HCT116 (cell line): ENCODE measurements around the gene TMEM184A. TPM values are rescaled to one million over a fixed set of nuclear protein-coding genes. Genes with fewer than 3 reads are reported as not detected.

Experiments
- ATAC-seq: fragments of 200-7000 bp; cut with Tn5 transposase; 2 replicates; pipeline ENCODE4 v1.9.1; 2020; ENCODE audit warnings: mild to moderate bottlenecking, moderate library complexity
- BruUV-seq: library from RNA; stranded (reverse); fragments of 400-500 nt; replicated peaks from 2 replicates; lab custom pipeline; 2021; lab: Mats Ljungman, UMichigan
- CTCF ChIA-PET: fragments of 300-600 bp; sonication (Branson Sonifier 250); formaldehyde crosslinking; loops from one replicate; lab custom pipeline; 2021; ENCODE audit warnings: antibody characterized with exemption; lab: Charles Lee
- POLR2A ChIA-PET: fragments of 300-600, 350-600 bp; sonication (Branson Sonifier 250); formaldehyde crosslinking; loops from one replicate; lab custom pipeline; 2021; ENCODE audit warnings: antibody characterized with exemption; lab: Charles Lee
- RAD21 ChIA-PET, 2 experiments: fragments of 300-600 bp; sonication (Branson Sonifier 250); formaldehyde crosslinking; loops; one replicate each; lab custom pipeline; 2023; ENCODE audit warnings: low total read pairs in 2 of 2; ENCODE audit not compliant: uncharacterized antibody in 2 of 2, unreplicated experiment in 2 of 2, low non-redundant PET in 1 of 2; lab: Charles Lee
- DNase-seq: peaks from one replicate; pipeline ENCODE4 v3.0.0-alpha.2; 2010; ENCODE audit warnings: low read depth, low spot score
- H2AFZ ChIP-seq: fragments of 200-600 bp; shearing (Covaris generic), sonication (generic); 2 replicates; pipeline ENCODE4 v1.6.1; 2017; ENCODE audit warnings: low read depth, mixed run types, mixed read lengths, antibody characterized with exemption, low read length; ENCODE audit not compliant: poor library complexity, severe bottlenecking
- H3K27ac ChIP-seq: 2 replicates; pipeline ENCODE4 v1.5.1; 2012; ENCODE audit warnings: low read depth, low read length
- H3K27me3 ChIP-seq: fragments of 200-600 bp; sonication (generic); 2 replicates; pipeline ENCODE4 v1.6.1; 2016; ENCODE audit warnings: mixed run types, low read length, mixed read lengths; ENCODE audit not compliant: insufficient read depth
- H3K36me3 ChIP-seq, 2 experiments: fragments of 200-500 bp in 1 of 2; fragments of 200-600 bp in 1 of 2; sonication (Bioruptor generic) in 1 of 2; sonication (generic) in 1 of 2; 2 replicates each; pipeline versions ENCODE4 v1.5.1 to v1.6.1; 2014 to 2016; ENCODE audit warnings: low read length in 2 of 2, inconsistent platforms in 1 of 2, mixed read lengths in 1 of 2, mixed run types in 1 of 2; ENCODE audit not compliant: insufficient read depth in 2 of 2, control insufficient read depth in 1 of 2
- H3K4me1 ChIP-seq, 2 experiments: fragments of 200-600 bp in 1 of 2; sonication (generic) in 1 of 2; 2 replicates each; pipeline versions ENCODE4 v1.5.1 to v1.6.1; 2012 to 2017; ENCODE audit warnings: low read length in 2 of 2, inconsistent platforms in 1 of 2, mild to moderate bottlenecking in 1 of 2, mixed read lengths in 1 of 2, mixed run types in 1 of 2, moderate library complexity in 1 of 2; ENCODE audit not compliant: insufficient read depth in 2 of 2, control insufficient read depth in 1 of 2
- H3K4me2 ChIP-seq: fragments of 200-600 bp; sonication (generic); 2 replicates; pipeline ENCODE4 v1.6.1; 2017; ENCODE audit warnings: mixed run types, low read length, mixed read lengths
- H3K4me3 ChIP-seq, 2 experiments: fragments of 200-600 bp in 1 of 2; sonication (generic) in 1 of 2; replicated peaks in 1 of 2; 2 replicates each; pipeline ENCODE4 v1.5.1; 2011 to 2016; ENCODE audit warnings: low read length in 2 of 2, control low read depth in 1 of 2, low read depth in 1 of 2, mild to moderate bottlenecking in 1 of 2, mixed read lengths in 1 of 2, mixed run types in 1 of 2
- H3K79me2 ChIP-seq: fragments of 200-600 bp; sonication (generic); 2 replicates; pipeline ENCODE4 v1.6.1; 2017; ENCODE audit warnings: mild to moderate bottlenecking, mixed run types, low read length, moderate library complexity, mixed read lengths; ENCODE audit not compliant: insufficient read depth
- H3K9ac ChIP-seq: fragments of 200-600 bp; sonication (generic); 2 replicates; pipeline ENCODE4 v1.6.1; 2016; ENCODE audit warnings: low read length, mixed read lengths
- H3K9me2 ChIP-seq: fragments of 200-600 bp; sonication (generic), shearing (Covaris generic); 2 replicates; pipeline ENCODE4 v1.6.1; 2017; ENCODE audit warnings: mixed run types, mild to moderate bottlenecking, moderate library complexity; ENCODE audit not compliant: insufficient read depth
- H3K9me3 ChIP-seq, 2 experiments: fragments of 200-500 bp in 1 of 2; fragments of 200-600 bp in 1 of 2; sonication (Bioruptor generic) in 1 of 2; sonication (generic) in 1 of 2; 2 replicates each; pipeline ENCODE4 v1.6.1; 2014 to 2017; ENCODE audit warnings: low read length in 2 of 2, mixed read lengths in 2 of 2, inconsistent platforms in 1 of 2, low read depth in 1 of 2, mild to moderate bottlenecking in 1 of 2, mixed run types in 1 of 2, moderate library complexity in 1 of 2; ENCODE audit not compliant: control insufficient read depth in 1 of 2, insufficient read depth in 1 of 2
- H4K20me1 ChIP-seq: fragments of 200-600 bp; sonication (generic), shearing (Covaris generic); 2 replicates; pipeline ENCODE4 v1.6.1; 2017; ENCODE audit warnings: mixed run types, mild to moderate bottlenecking, moderate library complexity; ENCODE audit not compliant: insufficient read depth
- ATF3 ChIP-seq: IDR thresholded peaks from 2 replicates; pipeline ENCODE4 v1.6.1; 2012
- CEBPB ChIP-seq: IDR thresholded peaks from 2 replicates; pipeline ENCODE4 v1.6.1; 2012; ENCODE audit warnings: low read depth
- CTCF ChIP-seq, 3 experiments: fragments of 200-600 bp in 1 of 3; sonication (generic) in 1 of 3; IDR thresholded peaks in 2 of 3; conservative IDR thresholded peaks in 1 of 3; 2 replicates each; pipeline ENCODE4 v1.5.1; 2012 to 2017; ENCODE audit warnings: low read depth in 2 of 3, low read length in 2 of 3, antibody characterized with exemption in 1 of 3, borderline replicate concordance in 1 of 3, control low read depth in 1 of 3, mild to moderate bottlenecking in 1 of 3, mixed read lengths in 1 of 3, mixed run types in 1 of 3, moderate library complexity in 1 of 3; ENCODE audit not compliant: insufficient read depth in 1 of 3
- EGR1 ChIP-seq: IDR thresholded peaks from 2 replicates; pipeline ENCODE4 v1.6.1; 2012; ENCODE audit warnings: low read depth
- EZH2 ChIP-seq: fragments of 200-600 bp; sonication (generic); IDR thresholded peaks from 2 replicates; pipeline ENCODE4 v1.6.1; 2017; ENCODE audit warnings: antibody characterized with exemption, mixed run types
- FOSL1 ChIP-seq: IDR thresholded peaks from 2 replicates; pipeline ENCODE4 v1.6.1; 2012; ENCODE audit warnings: low read depth
- JUND ChIP-seq: IDR thresholded peaks from 2 replicates; pipeline ENCODE4 v1.6.1; 2012
- POLR2AphosphoS5 ChIP-seq: IDR thresholded peaks from 2 replicates; pipeline ENCODE4 v1.6.1; 2011; ENCODE audit warnings: mild to moderate bottlenecking, low read depth, low read length, moderate library complexity
- SIN3A ChIP-seq: IDR thresholded peaks from 2 replicates; pipeline ENCODE4 v1.6.1; 2012; ENCODE audit warnings: low read depth
- ZNF274 ChIP-seq: fragments of 200-500 bp; sonication (Bioruptor generic); IDR thresholded peaks from 2 replicates; pipeline ENCODE4 v1.6.1; 2014; ENCODE audit warnings: mild to moderate bottlenecking, low read depth, low read length, inconsistent platforms
- intact Hi-C: fragments of 100-400 bp; cut with micrococcal nuclease; formaldehyde crosslinking; loops from 2 replicates; pipeline ENCODE4 v1.10.0; 2022
- total RNA-seq: library from RNA; stranded (reverse); gene quantifications from one replicate; pipeline ENCODE4 v1.2.1, GENCODE V29; 2021; ENCODE audit not compliant: unreplicated experiment

Gene TMEM184A
- total RNA-seq, 1 experiment from 2014 or later = 34.8 TPM

- ChIA-PET POLR2A (no interaction called here), CTCF (no interaction called here)
- no TSS peak for BruUV-seq
- TF ChIP-seq CTCF (IDR thresholded peaks at IDR 0.05 in 2 of 3, conservative IDR thresholded peaks at IDR 0.05 in 1 of 3; ENCODE audit: borderline replicate concordance in 1 of 3, insufficient read depth in 1 of 3, low read depth in 2 of 3, low read length in 2 of 3) (no peak), POLR2AphosphoS5 (no peak), FOSL1 (no peak), ATF3 (no peak), CEBPB (no peak), EZH2 (no peak), ZNF274 (no peak), SIN3A (no peak), JUND (no peak), EGR1 (no peak)
- TF ChIP-seq, all 23 proteins: peak for 0
- Histone ChIP-seq H3K4me1 (peaks cover 19 to 24% of the 10 kb centered on the region in 2 experiments), H3K79me2 (peaks cover 42% of the 10 kb centered on the region), H3K4me3 (no peak overlapping the region), H3K9ac (no peak overlapping the region), H4K20me1 (no peaks in the 10 kb centered on the region; the same call in 1 of the 2 replicates), H3K9me2 (no peaks in the 10 kb centered on the region), H3K27ac (no peak overlapping the region; the same call in 1 of the 2 replicates), H2AFZ (no peak overlapping the region), H3K4me2 (no peak overlapping the region), H3K27me3 (no peaks in the 10 kb centered on the region), H3K9me3 (no peaks in the 10 kb centered on the region), H3K36me3 (peaks cover 9 to 25% of the 10 kb centered on the region in 2 experiments; a peak in 3 of 4 replicates)
- DNase-seq (no peak), ATAC-seq (no peak)
- intact Hi-C loops = no loop called here
- RAD21 ChIA-PET = no interaction called here
These were observed 15.2 kb downstream of the TMEM184A start for GRCh38 chr7:1540776-1541271.
